ENCODE data around the gene JAG1. TPM values are rescaled to one million over a fixed set of nuclear protein-coding genes. Genes with fewer than 3 reads are reported as not detected.
A peak's percentile ranks its signal among the peaks of the same experiment; 100 is the strongest.

The JAG1 gene
- total RNA-seq, 1 experiment from 2014 or later, result 142 TPM

DNA sequence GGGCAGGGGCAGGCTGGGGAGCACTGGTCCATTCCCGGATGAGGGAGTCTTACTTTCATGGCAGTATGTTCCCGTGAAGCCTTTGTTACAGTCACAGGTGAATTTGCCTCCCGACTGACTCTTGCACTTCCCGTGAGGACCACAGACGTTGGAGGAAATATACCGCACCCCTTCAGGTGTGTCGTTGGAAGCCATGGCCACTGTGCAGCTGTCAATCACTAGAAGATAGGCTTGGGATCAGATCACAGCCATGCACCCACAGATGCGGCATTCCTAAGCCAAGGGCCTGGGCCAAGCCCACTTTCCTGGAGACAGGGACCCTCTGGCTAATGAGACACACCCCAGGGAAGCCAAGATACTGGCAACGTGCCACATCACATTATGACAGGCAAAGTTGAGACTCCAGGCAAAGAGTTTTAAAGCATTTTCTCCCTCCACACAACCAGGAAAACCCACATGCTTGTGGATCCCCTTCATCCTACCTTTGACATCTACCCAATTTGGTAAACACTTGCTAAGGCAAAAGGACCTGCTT, 26.8 kb downstream of the JAG1 start:
- DNase-seq (ENCODE audit: low read depth), result no peak
- in situ Hi-C loops (cut with HindIII; ENCODE audit: low pct_unique_long_range_greater_than_20kb, low sequenced_read_pairs), result no loop called here

DNA sequence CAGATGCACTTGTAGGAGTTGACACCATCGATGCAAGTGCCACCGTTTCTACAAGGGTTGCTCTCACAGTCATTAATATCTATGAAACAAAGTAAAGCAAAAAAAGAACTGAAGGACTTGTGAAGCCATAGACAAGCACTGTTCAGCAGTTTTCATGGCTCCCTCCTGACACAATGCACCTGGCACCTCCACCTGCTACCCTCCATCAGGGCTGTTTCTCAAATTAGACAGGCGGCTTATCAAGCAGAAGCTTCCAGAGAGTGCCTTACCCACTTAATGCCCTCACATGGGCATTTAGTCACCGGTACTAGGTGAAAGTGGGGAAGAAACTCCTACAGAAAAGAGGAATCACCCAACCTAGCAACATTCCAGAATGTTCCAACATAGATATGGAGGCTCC, 27.8 kb downstream of the JAG1 start:
- in situ Hi-C loops (cut with HindIII; ENCODE audit: low pct_unique_long_range_greater_than_20kb, low sequenced_read_pairs), result no loop called here
- DNase-seq (ENCODE audit: low read depth), result no peak

DNA sequence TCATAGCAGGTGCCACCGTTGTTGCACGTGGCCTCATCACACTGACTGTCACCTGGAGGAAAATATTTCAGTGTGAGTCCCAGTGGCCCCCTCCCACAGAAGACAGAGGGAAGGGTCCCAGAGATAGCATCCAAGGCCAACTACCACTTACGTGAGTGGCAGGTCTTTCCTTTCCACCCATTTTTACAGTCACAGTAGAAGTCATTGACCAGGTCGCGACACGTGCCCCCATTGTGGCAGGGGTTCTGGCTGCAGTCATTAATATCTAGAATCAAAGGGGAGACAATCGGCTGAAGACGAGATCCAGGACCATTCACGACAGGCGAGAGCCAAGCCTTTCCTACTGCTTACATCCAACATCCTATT, 28.6 kb downstream of the JAG1 start:
- in situ Hi-C loops (cut with HindIII; ENCODE audit: low pct_unique_long_range_greater_than_20kb, low sequenced_read_pairs), result no loop called here
- no peak for DNase-seq (ENCODE audit: low read depth)

DNA sequence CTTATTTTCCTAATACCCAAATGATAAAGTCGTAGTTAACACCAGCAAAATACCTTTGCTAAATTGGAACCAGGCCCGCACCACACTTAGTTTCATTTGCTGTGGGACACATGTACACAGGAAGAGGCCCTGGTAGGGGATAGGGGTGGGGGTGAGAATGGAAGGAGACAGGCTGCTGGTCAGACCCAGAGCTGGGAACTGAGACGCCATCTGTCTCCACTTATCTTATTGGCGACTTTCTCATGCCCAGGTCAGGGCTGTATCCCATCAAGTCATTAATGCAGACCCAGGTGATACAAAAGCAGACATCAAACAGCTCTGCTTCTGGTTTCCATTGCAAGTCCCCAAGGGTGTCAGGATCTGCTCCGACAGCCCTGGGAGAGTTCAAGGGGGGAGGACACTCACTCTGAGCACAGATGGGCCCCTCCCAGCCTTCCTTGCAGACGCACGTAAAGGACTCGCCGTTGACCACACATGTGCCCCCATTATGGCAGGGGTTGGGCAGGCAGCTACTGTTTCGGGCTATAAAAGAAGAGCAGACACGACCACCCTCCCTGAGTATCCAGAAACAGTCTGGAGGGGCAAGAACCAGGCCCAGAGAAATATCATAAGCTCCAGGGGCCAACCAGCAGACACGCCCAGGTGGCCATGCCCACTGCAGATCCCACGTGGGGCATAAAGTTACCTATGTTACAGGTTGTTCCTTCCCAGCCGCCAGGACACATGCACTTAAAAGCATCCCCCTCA, 29.2 kb downstream of the JAG1 start:
- in situ Hi-C loops (cut with HindIII; ENCODE audit: low pct_unique_long_range_greater_than_20kb, low sequenced_read_pairs), result no loop called here
- no peak for DNase-seq (ENCODE audit: low read depth)

DNA sequence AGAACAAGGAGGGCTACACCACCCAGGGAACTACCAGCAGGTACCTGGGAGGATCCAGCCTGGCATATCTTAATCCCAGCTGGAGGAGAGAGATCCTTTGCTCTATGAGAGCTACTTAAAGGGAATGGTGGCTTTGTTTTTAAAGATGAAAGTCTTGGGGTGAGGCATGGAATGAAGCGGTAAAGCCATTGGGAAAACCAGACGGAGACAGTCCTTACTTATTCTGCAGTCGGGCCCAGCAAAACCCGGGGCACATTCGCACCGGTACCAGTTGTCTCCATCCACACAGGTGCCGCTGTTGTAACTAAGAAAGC, 30.3 kb downstream of the JAG1 start:
- DNase-seq (ENCODE audit: low read depth), result no peak
- in situ Hi-C loops (cut with HindIII; ENCODE audit: low pct_unique_long_range_greater_than_20kb, low sequenced_read_pairs), result no loop called here

DNA sequence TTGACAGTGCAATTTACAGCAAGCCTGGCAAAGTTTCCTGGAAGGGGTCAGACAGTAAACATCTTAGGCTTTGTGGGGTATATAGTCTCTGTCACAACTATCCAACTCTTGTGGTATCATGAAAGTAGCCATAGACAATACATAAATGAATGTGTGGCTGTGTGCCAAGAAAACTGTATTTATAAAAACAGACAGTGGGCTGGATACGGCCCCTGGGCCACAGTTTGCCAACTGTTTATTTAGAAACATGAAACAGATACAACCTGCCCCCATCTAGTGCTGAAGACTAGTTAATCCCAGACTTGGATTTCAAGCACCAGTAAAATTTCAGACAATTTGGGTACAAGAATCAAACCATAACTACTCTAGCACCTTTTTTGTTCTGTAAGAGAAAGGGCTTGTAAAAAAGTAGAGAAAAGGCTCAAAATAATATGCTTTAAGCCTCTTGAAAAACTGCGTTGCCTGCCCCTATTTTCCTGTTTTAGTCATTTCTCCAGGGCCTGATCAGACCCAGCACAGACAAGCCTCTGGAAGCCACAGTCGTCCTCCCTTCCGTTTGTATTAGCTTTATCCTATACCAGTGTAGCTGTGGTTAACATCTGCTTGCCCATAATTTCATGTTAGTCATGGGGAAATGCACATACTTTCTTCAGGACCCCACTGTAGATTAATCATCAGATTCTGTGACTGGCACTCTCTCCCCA, 30.8 kb downstream of the JAG1 start:
- in situ Hi-C loops (cut with HindIII; ENCODE audit: low pct_unique_long_range_greater_than_20kb, low sequenced_read_pairs), result no loop called here
- no peak for DNase-seq (ENCODE audit: low read depth)

DNA sequence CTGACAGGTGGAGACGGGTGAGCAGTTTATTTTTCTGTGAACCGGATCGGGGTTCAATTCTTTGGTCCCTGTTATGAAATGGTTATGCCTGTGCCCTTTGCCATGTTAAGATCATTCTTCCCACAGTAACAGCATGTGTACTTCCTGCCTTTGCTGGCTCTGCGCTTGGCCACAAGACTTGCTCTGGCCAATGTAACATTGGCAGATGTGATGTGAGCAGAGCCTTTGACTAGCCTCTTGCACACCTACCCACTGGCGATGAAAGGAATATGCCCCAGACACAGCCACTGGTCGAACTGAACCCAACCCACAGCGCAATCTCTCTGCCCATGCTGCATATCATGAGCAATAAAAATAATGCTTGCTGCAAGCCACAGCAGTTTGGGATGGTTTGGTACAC, 31.9 kb downstream of the JAG1 start:
- no peak for DNase-seq (ENCODE audit: low read depth)
- in situ Hi-C loops (cut with HindIII; ENCODE audit: low pct_unique_long_range_greater_than_20kb, low sequenced_read_pairs), result no loop called here

DNA sequence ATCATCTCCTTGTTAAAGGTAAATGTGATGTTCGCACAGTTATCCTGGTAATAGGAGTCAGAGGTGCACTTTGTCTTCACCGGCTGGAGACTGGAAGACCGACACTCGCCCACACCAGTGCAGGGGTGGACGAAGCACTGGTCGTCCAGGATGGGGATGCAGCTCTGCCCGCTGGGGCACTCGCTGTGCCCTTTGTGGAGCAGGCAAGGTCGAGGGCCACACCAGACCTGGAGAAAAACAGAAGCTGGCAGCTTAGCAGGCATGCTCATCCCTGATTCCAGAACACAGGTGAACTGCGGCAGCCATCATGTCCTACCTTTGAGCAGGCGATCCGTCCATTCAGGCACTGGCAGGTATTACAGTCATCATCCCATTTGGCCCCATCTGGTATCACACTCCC, 32.3 kb downstream of the JAG1 start:
- in situ Hi-C loops (cut with HindIII; ENCODE audit: low pct_unique_long_range_greater_than_20kb, low sequenced_read_pairs), result no loop called here
- DNase-seq (ENCODE audit: low read depth), result no peak

DNA sequence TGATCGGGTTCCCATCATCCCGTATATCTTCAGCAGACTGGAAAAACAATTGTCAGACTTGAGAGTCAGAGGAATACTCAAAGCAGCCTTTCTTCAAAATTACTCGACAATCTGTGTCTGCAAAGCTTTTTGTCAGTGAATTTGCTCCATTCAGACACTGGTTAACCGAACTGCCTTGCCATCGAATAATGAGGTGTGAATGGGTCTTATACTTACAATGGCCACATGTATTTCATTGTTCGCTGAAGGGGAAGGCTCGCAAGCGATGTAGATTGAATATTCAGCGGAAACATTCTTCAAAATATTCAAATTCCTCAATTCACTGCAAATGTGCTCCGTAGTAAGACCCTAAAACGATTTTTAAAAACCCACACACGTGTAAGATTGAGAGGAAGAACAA, 32.9 kb downstream of the JAG1 start:
- no peak for DNase-seq (ENCODE audit: low read depth)
- in situ Hi-C loops (cut with HindIII; ENCODE audit: low pct_unique_long_range_greater_than_20kb, low sequenced_read_pairs), result no loop called here

DNA sequence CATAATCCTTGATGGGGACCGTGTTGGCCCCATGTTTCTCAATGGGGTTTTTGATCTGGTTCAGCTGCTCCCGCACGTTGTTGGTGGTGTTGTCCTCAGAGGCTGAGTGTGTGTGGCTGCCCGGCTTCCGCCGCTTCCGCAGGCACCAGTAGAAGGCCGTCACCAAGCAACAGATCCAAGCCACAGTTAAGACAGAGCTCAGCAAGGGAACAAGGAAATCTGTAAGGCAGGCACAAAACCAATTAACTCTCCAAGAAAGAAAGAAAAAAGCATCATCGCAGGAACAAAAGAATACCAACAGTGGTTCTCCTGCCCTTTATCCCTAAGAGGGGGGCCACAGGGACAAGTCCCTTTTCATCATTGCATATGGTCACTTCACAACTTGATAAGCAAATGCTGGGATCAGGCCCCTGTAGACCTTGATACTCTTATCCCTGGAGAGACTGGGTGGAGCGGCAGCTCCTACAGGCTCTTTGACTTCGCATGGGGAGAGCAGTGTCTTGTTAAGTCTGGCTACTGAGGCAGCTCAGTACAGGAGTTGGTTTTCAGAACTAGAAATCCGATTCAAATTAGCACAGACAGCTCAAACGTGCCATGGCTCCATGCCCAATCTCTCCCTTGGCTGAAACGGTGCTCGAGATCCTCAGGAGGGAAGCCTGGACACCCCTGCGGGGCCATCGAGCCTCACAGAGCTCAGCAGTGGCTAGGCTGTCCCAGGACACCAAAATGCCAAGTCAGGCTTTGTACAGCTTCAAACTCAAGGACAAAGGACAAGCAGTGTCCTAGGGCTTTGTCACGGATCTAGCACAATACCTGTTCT, 33.9 kb downstream of the JAG1 start:
- no peak for DNase-seq (ENCODE audit: low read depth)
- in situ Hi-C loops (cut with HindIII; ENCODE audit: low pct_unique_long_range_greater_than_20kb, low sequenced_read_pairs), result no loop called here

DNA sequence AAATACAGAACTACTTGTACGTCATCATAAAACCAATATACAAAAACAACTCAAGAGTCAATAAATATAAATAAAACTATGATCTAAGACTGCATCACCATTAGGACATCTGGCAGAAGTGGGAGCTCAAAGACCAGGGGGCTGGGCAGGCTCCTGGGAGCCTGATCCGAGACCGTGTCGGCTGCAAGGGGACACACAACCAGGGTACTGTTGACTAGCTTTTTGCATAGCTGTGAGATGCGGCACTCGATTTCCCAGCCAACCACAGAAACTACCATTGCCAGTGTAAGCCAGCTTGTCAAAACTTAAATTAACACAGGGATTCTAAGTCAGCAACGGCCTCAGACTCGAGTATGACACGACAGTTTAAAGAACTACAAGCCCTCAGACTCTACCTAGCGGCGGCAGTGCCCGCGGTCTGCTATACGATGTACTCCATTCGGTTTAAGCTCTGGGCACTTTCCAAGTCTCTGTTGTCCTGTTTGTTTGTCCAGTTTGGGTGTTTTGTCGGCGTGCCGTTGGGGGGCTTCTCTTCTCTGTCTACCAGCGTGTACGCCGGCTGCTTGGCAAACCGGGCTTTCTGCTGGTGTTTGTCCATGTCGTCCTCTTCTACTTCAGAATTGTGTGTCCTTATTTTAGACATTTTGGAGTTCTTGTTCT, 34.6 kb downstream of the JAG1 start:
- no peak for DNase-seq (ENCODE audit: low read depth)
- in situ Hi-C loops (cut with HindIII; ENCODE audit: low pct_unique_long_range_greater_than_20kb, low sequenced_read_pairs), result no loop called here

DNA sequence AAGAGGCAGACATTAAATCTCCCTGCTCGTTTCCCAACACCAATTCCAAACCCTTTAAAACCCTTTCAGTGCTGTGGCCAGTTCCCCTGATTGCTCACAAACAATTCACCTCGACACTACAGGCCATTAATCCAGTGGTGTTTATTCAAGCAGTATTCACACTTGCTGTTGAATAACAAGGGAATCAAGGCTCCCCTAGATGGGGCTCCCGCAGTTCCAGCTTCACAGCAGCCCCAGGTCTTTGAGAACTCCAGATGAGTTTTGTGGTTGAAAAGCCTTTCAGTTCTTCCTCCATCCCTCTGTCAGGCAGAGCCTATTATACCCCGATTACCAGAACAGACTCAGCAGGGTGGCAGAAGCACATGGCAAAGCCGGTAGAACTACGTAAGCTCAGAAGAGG, 36.2 kb downstream of the JAG1 start:
- in situ Hi-C loops (cut with HindIII; ENCODE audit: low pct_unique_long_range_greater_than_20kb, low sequenced_read_pairs), result no loop called here
- DNase-seq (ENCODE audit: low read depth), result no peak

DNA sequence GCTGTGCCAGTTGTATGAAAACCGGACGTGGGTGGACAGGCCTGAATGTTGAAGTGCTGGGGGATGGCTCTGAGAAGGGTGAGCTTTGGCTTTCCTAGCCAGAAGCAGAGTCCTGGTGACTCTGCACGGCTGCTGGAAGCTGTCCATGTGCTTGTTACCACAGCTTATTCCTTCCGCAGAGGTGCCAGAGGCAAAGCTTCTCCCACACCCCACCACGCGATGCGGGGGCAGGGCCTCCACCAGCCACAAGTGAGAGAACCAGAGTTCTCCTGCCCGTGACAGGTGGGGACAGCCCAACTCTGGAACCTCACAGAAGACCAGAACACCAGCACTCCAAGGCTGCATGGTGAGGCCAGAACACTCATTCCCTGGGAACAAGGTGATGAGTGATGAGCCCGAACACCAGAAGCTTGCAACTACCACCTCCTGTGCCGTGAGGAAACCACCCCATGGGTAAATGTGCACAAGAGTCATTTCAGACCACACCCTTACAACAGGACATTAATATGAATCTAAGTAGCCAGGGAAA, 36.7 kb downstream of the JAG1 start:
- in situ Hi-C loops (cut with HindIII; ENCODE audit: low pct_unique_long_range_greater_than_20kb, low sequenced_read_pairs), result no loop called here
- DNase-seq (ENCODE audit: low read depth), result no peak

DNA sequence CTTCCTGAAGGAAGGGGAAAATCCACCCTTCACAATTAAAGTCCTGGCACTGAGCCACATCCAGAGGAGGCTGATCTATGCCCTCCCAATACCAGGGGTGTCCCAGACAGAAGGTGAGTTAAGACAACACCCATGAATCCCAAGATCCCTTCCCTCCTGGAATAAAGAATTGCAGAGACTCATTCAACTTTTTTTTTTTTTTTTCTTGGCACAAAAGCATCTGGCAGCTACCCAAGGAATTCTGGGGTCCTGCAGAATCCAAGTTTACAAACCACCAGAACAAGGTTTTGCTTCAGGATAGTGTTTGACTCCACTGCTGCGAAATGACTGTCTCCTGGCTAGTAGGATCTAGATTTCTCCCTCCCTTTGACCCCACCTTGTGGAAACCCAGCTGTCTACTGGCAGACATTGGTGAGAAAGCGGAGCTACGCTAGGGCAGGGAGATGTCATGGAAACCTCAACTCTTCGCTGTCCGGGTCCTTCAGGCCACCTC, 37.4 kb downstream of the JAG1 start:
- peak; percentile 60 for DNase-seq (ENCODE audit: low read depth)
- in situ Hi-C loops (cut with HindIII; ENCODE audit: low pct_unique_long_range_greater_than_20kb, low sequenced_read_pairs), result no loop called here

DNA sequence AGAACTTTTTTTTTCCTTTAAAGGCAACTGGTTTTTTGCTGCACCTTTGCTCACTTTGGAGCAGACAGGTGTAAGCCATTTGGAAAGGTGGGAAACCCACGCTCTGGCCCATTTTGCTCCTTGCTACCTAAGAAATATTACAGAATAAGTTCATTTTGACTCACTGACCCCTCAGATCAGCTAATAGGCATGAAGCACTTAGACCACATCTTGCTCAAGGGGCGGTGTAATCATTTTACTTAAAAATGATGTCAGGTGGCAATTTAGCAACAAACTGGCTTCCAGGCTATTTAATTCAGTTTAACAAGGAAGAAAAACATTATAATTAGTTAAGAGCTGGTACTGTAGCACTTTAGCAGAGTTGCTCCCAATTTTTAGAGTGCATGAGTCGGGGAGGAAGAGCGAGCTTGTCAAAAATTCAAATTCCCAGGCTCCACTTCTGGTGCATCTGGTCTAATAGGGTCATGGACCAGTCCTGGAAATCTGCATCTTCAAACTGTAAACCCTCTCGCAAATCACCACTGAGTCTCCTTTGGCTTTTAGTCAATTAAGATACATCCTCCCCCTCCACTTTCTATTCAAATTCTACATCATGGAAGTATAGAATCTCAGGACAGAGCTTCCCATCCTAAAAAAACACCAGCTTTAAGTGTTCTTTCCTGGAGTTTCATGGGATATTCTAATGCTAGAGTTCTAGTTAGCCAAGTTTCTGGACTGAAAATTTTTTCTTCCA, 38.2 kb downstream of the JAG1 start:
- no peak for DNase-seq (ENCODE audit: low read depth)
- in situ Hi-C loops (cut with HindIII; ENCODE audit: low pct_unique_long_range_greater_than_20kb, low sequenced_read_pairs), result no loop called here

DNA sequence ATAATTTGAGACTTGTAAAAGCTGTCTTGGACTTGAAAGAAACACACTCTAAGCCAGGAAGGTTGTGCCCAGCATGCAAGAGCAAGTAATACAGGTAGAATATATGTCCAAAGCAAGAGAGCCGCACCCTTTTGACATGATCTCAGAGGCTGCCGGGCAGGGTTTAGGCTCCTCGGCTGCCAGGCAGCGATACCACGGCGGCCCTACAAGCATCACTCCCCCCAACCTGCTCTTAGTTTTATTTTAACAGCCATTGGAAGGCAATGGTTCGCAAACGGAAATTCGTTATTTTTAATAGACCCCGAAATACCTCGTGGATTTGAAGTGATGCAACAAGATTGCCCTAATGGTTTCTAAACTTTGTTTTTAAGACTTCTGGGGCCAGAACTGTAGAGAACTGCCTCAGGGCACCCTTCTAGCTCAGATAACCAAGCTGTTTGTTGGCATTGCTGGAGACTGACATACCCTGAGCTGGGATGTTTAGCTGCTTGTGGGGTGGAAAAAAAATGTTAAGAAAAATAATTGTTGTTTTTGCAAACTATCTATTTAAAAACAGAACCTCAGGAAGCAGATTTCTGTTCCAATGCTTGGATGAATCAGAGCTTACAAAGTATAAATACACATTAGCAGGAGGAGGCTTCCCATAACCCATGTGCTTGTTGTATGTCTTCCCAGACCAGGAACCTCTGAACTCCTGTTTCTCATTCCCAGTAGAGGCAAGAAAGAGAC, 39.0 kb downstream of the JAG1 start:
- in situ Hi-C loops (cut with HindIII; ENCODE audit: low pct_unique_long_range_greater_than_20kb, low sequenced_read_pairs), result no loop called here

DNA sequence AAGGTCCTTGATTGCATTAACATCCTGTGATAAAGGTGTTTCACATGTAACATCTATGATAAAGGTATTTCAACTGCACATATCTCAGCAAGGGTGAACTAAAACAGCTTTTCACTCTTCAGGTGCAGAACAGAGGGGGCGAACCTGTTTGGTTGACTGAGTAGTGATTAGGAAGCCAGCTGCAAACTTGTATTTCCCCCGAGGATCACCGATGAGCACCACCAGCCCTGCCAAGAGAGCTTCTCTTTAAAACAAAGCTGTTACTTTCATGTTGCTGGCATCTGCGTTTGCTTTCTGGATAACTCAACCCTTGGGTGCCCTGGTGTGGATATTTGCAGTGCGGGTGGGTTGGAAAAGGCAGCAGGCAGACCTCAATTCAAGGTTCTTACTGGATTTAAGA, 39.6 kb downstream of the JAG1 start:
- no peak for DNase-seq (ENCODE audit: low read depth)
- in situ Hi-C loops (cut with HindIII; ENCODE audit: low pct_unique_long_range_greater_than_20kb, low sequenced_read_pairs), result no loop called here

More for the DNA sequence above, 39.0 kb downstream of the JAG1 start:
- DNase-seq (ENCODE audit: low read depth), result peak; percentile 54
